Loucy (cell line): ENCODE results near the gene ARHGAP42.

Source experiments
- H2AFZ ChIP-seq: fragments of 200-600 bp; sonication (generic); 2 replicates; pipeline ENCODE4 v1.6.0; 2016; ENCODE audit warnings: antibody characterized with exemption, mild to moderate bottlenecking, low read length, moderate library complexity
- H3F3A ChIP-seq: fragments of 200-600 bp; 2 replicates; pipeline ENCODE4 v1.6.0; 2016; ENCODE audit warnings: antibody characterized with exemption, low read depth, mild to moderate bottlenecking
- H3K27me3 ChIP-seq: fragments of 200-600 bp; sonication (generic); 2 replicates; pipeline ENCODE4 v1.6.1; 2014; ENCODE audit warnings: low read length, mild to moderate bottlenecking; ENCODE audit not compliant: insufficient read depth, poor library complexity, severe bottlenecking
- H3K36me3 ChIP-seq: fragments of 200-600 bp; sonication (generic); 2 replicates; pipeline ENCODE4 v1.6.1; 2016; ENCODE audit warnings: low read length; ENCODE audit not compliant: insufficient read depth
- H3K4me1 ChIP-seq: fragments of 200-600 bp; sonication (generic); 2 replicates; pipeline ENCODE4 v1.5.1; 2014; ENCODE audit warnings: low read length, mild to moderate bottlenecking; ENCODE audit not compliant: insufficient read depth, poor library complexity, severe bottlenecking
- H3K4me2 ChIP-seq: fragments of 200-600 bp; sonication (generic); 2 replicates; pipeline ENCODE4 v1.6.0; 2014; ENCODE audit warnings: antibody characterized with exemption, low read length, low read depth, mild to moderate bottlenecking; ENCODE audit not compliant: poor library complexity, severe bottlenecking
- H3K4me3 ChIP-seq: fragments of 200-600 bp; sonication (generic); 2 replicates; pipeline ENCODE4 v1.5.1; 2014; ENCODE audit warnings: low read length, mild to moderate bottlenecking, mixed read lengths; ENCODE audit not compliant: poor library complexity, severe bottlenecking
- H3K79me2 ChIP-seq: fragments of 200-600 bp; sonication (generic); 2 replicates; pipeline ENCODE4 v1.6.1; 2014; ENCODE audit warnings: low read length; ENCODE audit not compliant: insufficient read depth
- H3K9ac ChIP-seq: fragments of 200-600 bp; sonication (generic); 2 replicates; pipeline ENCODE4 v1.6.0; 2014; ENCODE audit warnings: mild to moderate bottlenecking, low read depth, low read length, moderate library complexity; ENCODE audit not compliant: poor library complexity, severe bottlenecking
- H3K9me2 ChIP-seq: fragments of 200-600 bp; sonication (generic); replicated peaks from 2 replicates; pipeline ENCODE4 v1.6.1; 2016; ENCODE audit warnings: low read depth, low read length, mixed read lengths
- H3K9me3 ChIP-seq: fragments of 200-600 bp; sonication (generic); 2 replicates; pipeline ENCODE4 v1.6.1; 2014; ENCODE audit warnings: mild to moderate bottlenecking, antibody characterized with exemption, low read length, low read depth; ENCODE audit not compliant: insufficient read depth
- H4K20me1 ChIP-seq: fragments of 200-600 bp; sonication (generic); 2 replicates; pipeline ENCODE4 v1.6.0; 2014; ENCODE audit warnings: antibody characterized with exemption, low read length, mild to moderate bottlenecking; ENCODE audit not compliant: insufficient read depth, poor library complexity, severe bottlenecking
- CTCF ChIP-seq: fragments of 200-600 bp; sonication (generic); conservative IDR thresholded peaks from 2 replicates; pipeline ENCODE4 v1.5.1; 2014; ENCODE audit warnings: mild to moderate bottlenecking, antibody characterized with exemption, low read length
- EZH2phosphoT487 ChIP-seq: fragments of 200-600 bp; IDR thresholded peaks from 2 replicates; pipeline ENCODE4 v1.6.1; 2018; ENCODE audit warnings: antibody characterized with exemption, mild to moderate bottlenecking, moderate library complexity, borderline replicate concordance

The ARHGAP42 gene

DNA sequence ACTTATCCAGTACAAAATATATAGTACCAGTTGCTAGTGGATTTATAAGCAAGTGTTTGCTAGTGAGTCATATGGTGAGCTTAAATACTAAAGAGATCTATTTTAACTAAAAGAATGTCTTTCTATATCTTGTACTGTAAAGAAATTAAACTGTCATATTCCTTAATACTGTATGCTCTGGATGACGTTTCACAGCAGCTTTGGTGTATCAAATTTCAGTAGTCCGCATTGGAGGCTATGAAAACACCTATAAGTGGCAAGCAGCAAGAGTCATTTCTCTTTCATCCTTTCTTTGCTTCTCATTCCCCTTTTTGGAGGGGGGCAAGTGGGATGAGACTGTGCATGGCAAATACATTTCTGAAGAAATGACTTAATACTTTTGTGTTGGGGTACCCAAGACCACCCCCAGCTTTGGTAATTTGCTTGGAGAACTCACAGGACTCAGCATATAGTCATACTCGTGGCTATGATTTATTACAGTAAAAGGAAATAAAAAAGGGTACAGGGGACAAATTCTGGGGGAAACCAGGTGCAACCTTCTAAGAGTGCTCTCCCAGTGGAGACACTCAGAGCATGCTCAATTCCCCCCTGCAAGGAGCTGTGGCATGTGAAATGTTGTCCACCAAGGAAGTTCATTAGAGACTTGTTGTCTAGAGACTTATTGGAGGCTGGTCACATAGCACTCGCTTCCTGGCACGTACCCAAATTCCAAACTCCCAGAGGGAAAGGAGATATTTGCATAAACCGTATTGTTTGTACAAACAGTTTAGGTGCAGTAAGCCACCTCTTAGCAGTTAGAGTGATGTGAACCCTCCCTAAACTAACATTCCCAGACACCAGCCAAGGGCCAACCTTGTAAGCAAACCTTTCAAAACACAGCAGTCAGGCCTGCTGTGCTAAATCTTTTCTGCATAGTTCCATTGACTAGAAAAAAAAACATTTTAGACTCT, 231.7 kb downstream of the ARHGAP42 start:
- H3K36me3 ChIP-seq, result no peaks in the 10 kb centered on the region
- H3F3A ChIP-seq, result no peaks in the 10 kb centered on the region
- no peak overlapping the region for H2AFZ ChIP-seq
- H4K20me1 ChIP-seq, result no peaks in the 10 kb centered on the region
- no peaks in the 10 kb centered on the region for H3K4me1 ChIP-seq
- H3K4me2 ChIP-seq, result no peak overlapping the region
- no peaks in the 10 kb centered on the region for H3K9me2 ChIP-seq
- H3K9me3 ChIP-seq, result no peaks in the 10 kb centered on the region
- H3K79me2 ChIP-seq, result no peaks in the 10 kb centered on the region
- no peaks in the 10 kb centered on the region for H3K27me3 ChIP-seq
- H3K4me3 ChIP-seq, result no peak overlapping the region
- TF ChIP-seq EZH2phosphoT487 (no peak), CTCF (no peak)
- no peak overlapping the region for H3K9ac ChIP-seq

GRCh38 chr11:100920593-100920992, 233.5 kb downstream of the ARHGAP42 start:
- Histone ChIP-seq H3K4me2 (no peak overlapping the region), H2AFZ (no peak overlapping the region), H3K27me3 (no peaks in the 10 kb centered on the region), H3K79me2 (no peaks in the 10 kb centered on the region), H4K20me1 (no peaks in the 10 kb centered on the region), H3F3A (no peaks in the 10 kb centered on the region), H3K9me3 (no peaks in the 10 kb centered on the region), H3K9ac (no peak overlapping the region), H3K4me1 (no peaks in the 10 kb centered on the region), H3K9me2 (no peaks in the 10 kb centered on the region), H3K36me3 (no peaks in the 10 kb centered on the region), H3K4me3 (no peak overlapping the region)
- TF ChIP-seq CTCF (no peak), EZH2phosphoT487 (no peak)

- Histone ChIP-seq H3F3A (no peaks in the 10 kb centered on the region), H3K9ac (no peak overlapping the region), H3K27me3 (no peaks in the 10 kb centered on the region), H3K9me2 (no peaks in the 10 kb centered on the region), H3K79me2 (no peaks in the 10 kb centered on the region), H3K9me3 (no peaks in the 10 kb centered on the region), H3K36me3 (no peaks in the 10 kb centered on the region), H3K4me2 (no peak overlapping the region), H4K20me1 (no peaks in the 10 kb centered on the region), H3K4me3 (no peak overlapping the region), H2AFZ (no peak overlapping the region), H3K4me1 (no peaks in the 10 kb centered on the region)
- TF ChIP-seq CTCF (no peak), EZH2phosphoT487 (no peak)
Measured at GRCh38 chr11:100922121-100922520, 235.0 kb downstream of the ARHGAP42 start.
